Measurements from ENCODE around the gene IRX1. TPM values are rescaled to one million over a fixed set of nuclear protein-coding genes. Genes with fewer than 3 reads are reported as not detected.

IRX1 gene
- total RNA-seq = not detected

- POLR2A ChIA-PET = interaction anchor here (0.5 kb wide), 1 partner anchor 1058 kb away, joined by 3 read pairs; no protein-coding TSS in a partner anchor
- CTCF ChIA-PET = no interaction called here
Observed at GRCh38 chr5:3595006-3595961, at the start of gene IRX1. IRX1 (plus strand) TSS chr5:3595832; CDS start chr5:3596106, 274 bp downstream.

- ChIA-PET POLR2A (no interaction called here), CTCF (no interaction called here)
Observed at GRCh38 chr5:3546028-3546427, 49.6 kb upstream of the IRX1 start.

- ChIA-PET CTCF (no interaction called here), POLR2A (no interaction called here)
Observed at GRCh38 chr5:3564116-3564515, 31.5 kb upstream of the IRX1 start.

- CTCF ChIA-PET = no interaction called here
- POLR2A ChIA-PET = no interaction called here
Observed at GRCh38 chr5:3564827-3565518, 30.7 kb upstream of the IRX1 start.

- POLR2A ChIA-PET = no interaction called here
Observed at GRCh38 chr5:3584724-3585531, 10.7 kb upstream of the IRX1 start.

GRCh38 chr5:3590161-3590966 lies 5.3 kb upstream of the IRX1 start:
- ChIA-PET CTCF (no interaction called here), POLR2A (no interaction called here)

More at GRCh38 chr5:3584724-3585531, 10.7 kb upstream of the IRX1 start:
- CTCF ChIA-PET = no interaction called here

- POLR2A ChIA-PET = no interaction called here
- CTCF ChIA-PET = no interaction called here
Observed at GRCh38 chr5:3590967-3591900, 4.4 kb upstream of the IRX1 start.

GRCh38 chr5:3592298-3592697 lies 3.3 kb upstream of the IRX1 start:
- ChIA-PET POLR2A (no interaction called here), CTCF (no interaction called here)

GRCh38 chr5:3593771-3594509 lies 1.7 kb upstream of the IRX1 start:
- POLR2A ChIA-PET = no interaction called here
- CTCF ChIA-PET = no interaction called here

GRCh38 chr5:3594510-3595005 lies 1.1 kb upstream of the IRX1 start:
- ChIA-PET CTCF (no interaction called here), POLR2A (no interaction called here)

- ChIA-PET POLR2A (no interaction called here), CTCF (no interaction called here)
Observed at GRCh38 chr5:3596261-3596825, 711 bp downstream of the IRX1 start.

- ChIA-PET CTCF (no interaction called here), POLR2A (no interaction called here)
Observed at GRCh38 chr5:3596857-3597166, 1.2 kb downstream of the IRX1 start.

GRCh38 chr5:3597167-3598007 lies 1.8 kb downstream of the IRX1 start:
- ChIA-PET POLR2A (no interaction called here), CTCF (no interaction called here)

- ChIA-PET POLR2A (no interaction called here), CTCF (no interaction called here)
Observed at GRCh38 chr5:3598207-3598606, 2.6 kb downstream of the IRX1 start.

GRCh38 chr5:3598769-3599211 lies 3.2 kb downstream of the IRX1 start:
- ChIA-PET CTCF (no interaction called here), POLR2A (no interaction called here)

GRCh38 chr5:3599226-3600105 lies 3.8 kb downstream of the IRX1 start:
- CTCF ChIA-PET = no interaction called here

More at GRCh38 chr5:3599226-3600105, 3.8 kb downstream of the IRX1 start:
- POLR2A ChIA-PET = no interaction called here

All from activated CD8-positive, alpha-beta memory T cell treated with anti-CD3 and anti-CD28 coated beads for 36 hours (primary cell).